Neural progenitor cell (in vitro differentiated cells): ENCODE data around the gene CSK.

Experiments
- EZH2 ChIP-seq: fragments of 200-600 bp; sonication (generic); IDR thresholded peaks from 2 replicates; pipeline ENCODE4 v1.6.1; 2017; ENCODE audit warnings: antibody characterized with exemption, mild to moderate bottlenecking, moderate library complexity
- EZH2phosphoT487 ChIP-seq: fragments of 200-600 bp; sonication (generic); IDR thresholded peaks from 2 replicates; pipeline ENCODE4 v1.6.1; 2017; ENCODE audit warnings: antibody characterized with exemption
- TF ChIP-seq, protein P1 (sequence below): fragments of 200-600 bp; sonication (generic); IDR thresholded peaks from 2 replicates; pipeline ENCODE4 v1.5.1; 2017; ENCODE audit warnings: antibody characterized with exemption, mild to moderate bottlenecking

DNA sequence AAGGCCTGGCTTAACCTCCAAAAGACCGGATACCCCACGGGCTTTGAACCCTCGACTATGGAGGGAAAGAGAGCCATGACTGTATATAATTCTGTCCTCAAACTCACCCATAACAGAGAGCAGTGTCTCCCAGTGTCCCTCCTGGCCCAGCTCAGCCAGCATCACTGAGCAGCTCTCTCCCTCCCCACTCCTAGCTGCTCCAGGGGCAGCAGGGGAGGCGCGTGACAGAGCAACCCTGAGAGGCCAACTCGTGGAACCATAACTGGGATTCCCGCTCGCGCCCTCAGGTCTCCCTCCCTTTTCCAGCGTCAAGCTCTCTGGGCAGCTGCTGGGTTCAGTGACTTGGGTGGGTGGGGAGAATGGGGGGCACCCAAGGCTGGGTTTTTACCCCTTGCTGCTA is 44.0 kb downstream of the CSK start:
- TF ChIP-seq, protein P1, sequence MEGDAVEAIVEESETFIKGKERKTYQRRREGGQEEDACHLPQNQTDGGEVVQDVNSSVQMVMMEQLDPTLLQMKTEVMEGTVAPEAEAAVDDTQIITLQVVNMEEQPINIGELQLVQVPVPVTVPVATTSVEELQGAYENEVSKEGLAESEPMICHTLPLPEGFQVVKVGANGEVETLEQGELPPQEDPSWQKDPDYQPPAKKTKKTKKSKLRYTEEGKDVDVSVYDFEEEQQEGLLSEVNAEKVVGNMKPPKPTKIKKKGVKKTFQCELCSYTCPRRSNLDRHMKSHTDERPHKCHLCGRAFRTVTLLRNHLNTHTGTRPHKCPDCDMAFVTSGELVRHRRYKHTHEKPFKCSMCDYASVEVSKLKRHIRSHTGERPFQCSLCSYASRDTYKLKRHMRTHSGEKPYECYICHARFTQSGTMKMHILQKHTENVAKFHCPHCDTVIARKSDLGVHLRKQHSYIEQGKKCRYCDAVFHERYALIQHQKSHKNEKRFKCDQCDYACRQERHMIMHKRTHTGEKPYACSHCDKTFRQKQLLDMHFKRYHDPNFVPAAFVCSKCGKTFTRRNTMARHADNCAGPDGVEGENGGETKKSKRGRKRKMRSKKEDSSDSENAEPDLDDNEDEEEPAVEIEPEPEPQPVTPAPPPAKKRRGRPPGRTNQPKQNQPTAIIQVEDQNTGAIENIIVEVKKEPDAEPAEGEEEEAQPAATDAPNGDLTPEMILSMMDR: no peak
- TF ChIP-seq EZH2phosphoT487 (no peak), EZH2 (no peak)
